Erythroblast (primary cell): ENCODE measurements around the gene SKIC8.

Experiments
- GATA1 ChIP-seq: IDR thresholded peaks from 2 replicates; pipeline ENCODE4 v1.6.1; 2011; ENCODE audit warnings: low read depth, mild to moderate bottlenecking, control low read depth, low read length, moderate library complexity
- POLR2A ChIP-seq: IDR thresholded peaks from 2 replicates; pipeline ENCODE4 v1.6.1; 2011; ENCODE audit warnings: mild to moderate bottlenecking, low read length

- no peak for TF ChIP-seq POLR2A
- no peak for TF ChIP-seq GATA1
These were observed 44.1 kb upstream of the SKIC8 start for GRCh38 chr15:78343276-78344060.
